ENCODE results near the gene MEF2A.

DNA sequence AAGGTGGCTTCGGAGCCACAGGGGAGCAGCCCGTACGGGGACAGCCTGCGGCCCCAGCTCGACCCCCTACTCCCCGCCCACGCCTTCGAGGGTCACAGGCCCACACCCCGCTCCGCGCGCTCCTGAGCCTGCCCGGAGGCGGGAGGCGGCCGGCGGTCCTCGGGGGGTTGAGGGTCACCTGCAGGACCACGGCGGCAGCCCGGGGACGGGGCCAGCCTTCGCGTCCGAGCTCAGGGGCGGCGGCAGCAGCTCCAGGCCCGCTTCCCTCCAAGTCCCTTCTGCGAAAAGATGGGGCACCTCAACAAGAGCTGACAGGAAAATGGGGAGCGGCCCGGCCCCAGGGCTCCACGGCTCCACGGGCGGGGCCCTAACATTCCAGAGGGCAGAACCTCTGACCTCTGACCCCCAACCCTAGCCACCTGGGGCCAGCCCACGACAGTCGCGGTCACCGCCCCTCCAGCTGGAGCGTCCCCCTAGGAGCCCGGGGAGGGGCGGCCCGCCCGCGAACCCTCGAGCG lies 167.0 kb downstream of the MEF2A start:
- TF ChIP-seq, protein P1, sequence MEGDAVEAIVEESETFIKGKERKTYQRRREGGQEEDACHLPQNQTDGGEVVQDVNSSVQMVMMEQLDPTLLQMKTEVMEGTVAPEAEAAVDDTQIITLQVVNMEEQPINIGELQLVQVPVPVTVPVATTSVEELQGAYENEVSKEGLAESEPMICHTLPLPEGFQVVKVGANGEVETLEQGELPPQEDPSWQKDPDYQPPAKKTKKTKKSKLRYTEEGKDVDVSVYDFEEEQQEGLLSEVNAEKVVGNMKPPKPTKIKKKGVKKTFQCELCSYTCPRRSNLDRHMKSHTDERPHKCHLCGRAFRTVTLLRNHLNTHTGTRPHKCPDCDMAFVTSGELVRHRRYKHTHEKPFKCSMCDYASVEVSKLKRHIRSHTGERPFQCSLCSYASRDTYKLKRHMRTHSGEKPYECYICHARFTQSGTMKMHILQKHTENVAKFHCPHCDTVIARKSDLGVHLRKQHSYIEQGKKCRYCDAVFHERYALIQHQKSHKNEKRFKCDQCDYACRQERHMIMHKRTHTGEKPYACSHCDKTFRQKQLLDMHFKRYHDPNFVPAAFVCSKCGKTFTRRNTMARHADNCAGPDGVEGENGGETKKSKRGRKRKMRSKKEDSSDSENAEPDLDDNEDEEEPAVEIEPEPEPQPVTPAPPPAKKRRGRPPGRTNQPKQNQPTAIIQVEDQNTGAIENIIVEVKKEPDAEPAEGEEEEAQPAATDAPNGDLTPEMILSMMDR (IDR thresholded peaks at IDR 0.05; ENCODE audit: borderline replicate concordance, extremely low read depth, low read length, poor library complexity, severe bottlenecking), result no peak
- no peak for TF ChIP-seq EZH2 (IDR thresholded peaks at IDR 0.05; ENCODE audit: borderline replicate concordance, low read depth, low read length, severe bottlenecking)
